Mesenchymal stem cell (in vitro differentiated cells and primary cell): Measurements from ENCODE around the gene SH2D5.

Source experiments
- DNase-seq: peaks from one replicate; pipeline ENCODE4 v3.0.0-alpha.2; 2013
- H2AFZ ChIP-seq: one replicate; pipeline ENCODE4 v1.6.1; 2013; ENCODE audit warnings: low read depth, mild to moderate bottlenecking, control low read depth, inconsistent platforms, low read length, moderate library complexity
- H2AK5ac ChIP-seq: 2 replicates; pipeline ENCODE4 v1.6.1; 2013; ENCODE audit warnings: low read length, moderate library complexity, mild to moderate bottlenecking, inconsistent platforms; ENCODE audit not compliant: severe bottlenecking
- H2BK120ac ChIP-seq: one replicate; pipeline ENCODE4 v1.6.1; 2013; ENCODE audit warnings: low read depth, mild to moderate bottlenecking, inconsistent platforms, low read length, moderate library complexity
- H2BK12ac ChIP-seq, 2 experiments: one replicate each; pipeline ENCODE4 v1.6.1; 2013; ENCODE audit warnings: inconsistent platforms in 2 of 2, low read length in 2 of 2, mild to moderate bottlenecking in 2 of 2, moderate library complexity in 2 of 2, control low read depth in 1 of 2
- H2BK15ac ChIP-seq: one replicate; pipeline ENCODE4 v1.6.1; 2013; ENCODE audit warnings: mild to moderate bottlenecking, low read depth, inconsistent platforms; ENCODE audit not compliant: poor library complexity, severe bottlenecking
- H2BK5ac ChIP-seq: 2 replicates; pipeline ENCODE4 v1.6.1; 2013; ENCODE audit warnings: low read depth, mild to moderate bottlenecking, low read length, control low read depth, inconsistent platforms; ENCODE audit not compliant: poor library complexity, severe bottlenecking
- H3K14ac ChIP-seq, 2 experiments: one replicate each; pipeline ENCODE4 v1.6.1; 2013; ENCODE audit warnings: inconsistent platforms in 2 of 2, low read length in 2 of 2, control low read depth in 1 of 2, mild to moderate bottlenecking in 1 of 2, moderate library complexity in 1 of 2
- H3K18ac ChIP-seq, 2 experiments: one replicate each; pipeline ENCODE4 v1.6.1; 2013; ENCODE audit warnings: inconsistent platforms in 2 of 2, low read length in 2 of 2, control low read depth in 1 of 2, low read depth in 1 of 2, mild to moderate bottlenecking in 1 of 2
- H3K23ac ChIP-seq, 2 experiments: one replicate each; pipeline ENCODE4 v1.6.1; 2013; ENCODE audit warnings: inconsistent platforms in 2 of 2, low read length in 2 of 2, mild to moderate bottlenecking in 2 of 2, moderate library complexity in 2 of 2, control low read depth in 1 of 2
- H3K27ac ChIP-seq: 2 replicates; pipeline ENCODE4 v1.5.1; 2013; ENCODE audit warnings: mild to moderate bottlenecking, moderate library complexity, low read length, control low read depth, inconsistent platforms; ENCODE audit not compliant: poor library complexity, severe bottlenecking
- H3K27me3 ChIP-seq, 2 experiments: 2 replicates each; pipeline versions ENCODE4 v1.6.1 to v1.7.0; 2013; ENCODE audit warnings: low read length in 2 of 2, mild to moderate bottlenecking in 2 of 2, moderate library complexity in 2 of 2, control low read depth in 1 of 2, inconsistent platforms in 1 of 2; ENCODE audit not compliant: control insufficient read depth in 1 of 2, insufficient read depth in 1 of 2
- H3K36me3 ChIP-seq, 2 experiments: 2 replicates each; pipeline versions ENCODE4 v1.6.1 to v1.7.0; 2013; ENCODE audit warnings: low read length in 2 of 2, control low read depth in 1 of 2, inconsistent platforms in 1 of 2, low read depth in 1 of 2, mild to moderate bottlenecking in 1 of 2; ENCODE audit not compliant: insufficient read depth in 2 of 2, control insufficient read depth in 1 of 2
- H3K4ac ChIP-seq, 2 experiments: one replicate each; pipeline ENCODE4 v1.6.1; 2013; ENCODE audit warnings: inconsistent platforms in 2 of 2, low read length in 2 of 2, mild to moderate bottlenecking in 2 of 2, moderate library complexity in 2 of 2, control low read depth in 1 of 2, low read depth in 1 of 2
- H3K4me1 ChIP-seq: 2 replicates; pipeline ENCODE4 v1.6.1; 2013; ENCODE audit warnings: low read depth, low read length, control low read depth; ENCODE audit not compliant: control insufficient read depth, insufficient read depth
- H3K4me2 ChIP-seq: 2 replicates; pipeline ENCODE4 v1.6.1; 2013; ENCODE audit warnings: low read length, mild to moderate bottlenecking, inconsistent platforms; ENCODE audit not compliant: poor library complexity, severe bottlenecking
- H3K4me3 ChIP-seq, 2 experiments: 2 replicates each; pipeline versions ENCODE4 v1.5.1 to v1.7.0; 2013; ENCODE audit warnings: low read length in 2 of 2, mild to moderate bottlenecking in 2 of 2, control low read depth in 1 of 2, low read depth in 1 of 2; ENCODE audit not compliant: insufficient read depth in 1 of 2
- H3K79me1 ChIP-seq: replicated peaks from 2 replicates; pipeline ENCODE4 v1.6.1; 2013; ENCODE audit warnings: mild to moderate bottlenecking, control low read depth, low read length, inconsistent platforms; ENCODE audit not compliant: poor library complexity, severe bottlenecking
- H3K9ac ChIP-seq: 2 replicates; pipeline ENCODE4 v1.7.0; 2013; ENCODE audit warnings: mild to moderate bottlenecking, low read length, moderate library complexity
- H3K9me3 ChIP-seq: 2 replicates; pipeline ENCODE4 v1.7.0; 2013; ENCODE audit warnings: mild to moderate bottlenecking, low read length; ENCODE audit not compliant: control insufficient read depth
- H4K8ac ChIP-seq: one replicate; pipeline ENCODE4 v1.6.1; 2013; ENCODE audit warnings: inconsistent platforms, mild to moderate bottlenecking, low read length, moderate library complexity
- H4K91ac ChIP-seq: one replicate; pipeline ENCODE4 v1.6.1; 2013; ENCODE audit warnings: mild to moderate bottlenecking, low read length, inconsistent platforms
- WGBS: methylation state at CpG from one replicate; pipeline ENCODE4 v1.1.7; 2013; ENCODE audit warnings: mixed read lengths; 5-methylcytosine and 5-hydroxymethylcytosine counted together

Gene SH2D5

GRCh38 chr1:20698195-20698910 is 34.1 kb downstream of the SH2D5 start:
- Histone ChIP-seq H3K79me1 (peaks cover 2% of the 10 kb centered on the region), H3K9me3 (no peaks in the 10 kb centered on the region), H2AK5ac (peak overlapping the region; percentile 61), H3K4me2 (no peak overlapping the region), H3K4me1 (peaks cover 29% of the 10 kb centered on the region), H3K4me3 (no peak overlapping the region), H2BK5ac (no peak overlapping the region), H2BK12ac (peak overlapping the region; percentile 76 to 92), H4K8ac (peak overlapping the region; percentile 84), H2BK120ac (peak overlapping the region; percentile 44), H3K18ac (peak overlapping the region; percentile 92), H2AFZ (no peak overlapping the region), H3K27me3 (peaks cover 0 to 9% of the 10 kb centered on the region in 2 experiments), H3K4ac (peak overlapping the region; percentile 69 to 84), H4K91ac (peak overlapping the region; percentile 95), H3K14ac (peak overlapping the region in 1 of 2 experiments; percentile 30), H2BK15ac (peak overlapping the region; percentile 73), H3K23ac (no peak overlapping the region), H3K9ac (no peak overlapping the region), H3K27ac (peak overlapping the region; percentile 78), H3K36me3 (no peaks in the 10 kb centered on the region)
- DNase-seq = peak; percentile 78
- 72% methylated on average over 13 of the region's 18 CpGs for WGBS

GRCh38 chr1:20697563-20697962 is 34.9 kb downstream of the SH2D5 start:
- Histone ChIP-seq H2BK15ac (no peak overlapping the region), H3K9me3 (no peaks in the 10 kb centered on the region), H3K18ac (peak overlapping the region; percentile 75 to 92), H2BK5ac (no peak overlapping the region), H3K9ac (peak overlapping the region; percentile 92), H2AFZ (no peak overlapping the region), H3K27me3 (peaks cover 0 to 4% of the 10 kb centered on the region in 2 experiments), H2BK120ac (peak overlapping the region; percentile 93), H3K4ac (peak overlapping the region; percentile 69 to 84), H3K27ac (no peak overlapping the region), H3K4me3 (no peak overlapping the region), H3K79me1 (peaks cover 2% of the 10 kb centered on the region), H3K36me3 (no peaks in the 10 kb centered on the region), H3K23ac (no peak overlapping the region), H3K4me2 (no peak overlapping the region), H2AK5ac (peak overlapping the region; percentile 61), H4K8ac (peak overlapping the region; percentile 84), H2BK12ac (peak overlapping the region; percentile 76 to 92), H3K14ac (peak overlapping the region in 1 of 2 experiments; percentile 75), H3K4me1 (peaks cover 29% of the 10 kb centered on the region), H4K91ac (peak overlapping the region; percentile 95)
- no peak for DNase-seq
- WGBS = 86% methylated on average over 12 of the region's 12 CpGs

- peak overlapping the region; percentile 53 to 78 for H3K4me3 ChIP-seq
- peaks cover 0 to 3% of the 10 kb centered on the region in 2 experiments for H3K27me3 ChIP-seq
- H4K91ac ChIP-seq = peak overlapping the region; percentile 91
- peak overlapping the region; percentile 93 for H2BK120ac ChIP-seq
- H3K4ac ChIP-seq = peak overlapping the region; percentile 92 to 95
- no peaks in the 10 kb centered on the region for H3K9me3 ChIP-seq
- peak overlapping the region; percentile 76 for H2BK5ac ChIP-seq
- peak overlapping the region; percentile 92 for H2BK15ac ChIP-seq
- no peaks in the 10 kb centered on the region for H3K36me3 ChIP-seq
- peak overlapping the region; percentile 83 to 93 for H3K18ac ChIP-seq
- peak overlapping the region; percentile 80 for H2AFZ ChIP-seq
- peak overlapping the region; percentile 96 for H3K4me2 ChIP-seq
- peak; percentile 97 for DNase-seq
- H4K8ac ChIP-seq = peak overlapping the region; percentile 93
- H3K79me1 ChIP-seq = peaks cover 2% of the 10 kb centered on the region
- peak overlapping the region; percentile 92 for H3K9ac ChIP-seq
- H2BK12ac ChIP-seq = peak overlapping the region; percentile 69 to 90
- WGBS = under 1% methylated on average over 39 of the region's 46 CpGs
- H3K27ac ChIP-seq = peak overlapping the region; percentile 79
- H3K14ac ChIP-seq = no peak overlapping the region
- no peak overlapping the region for H2AK5ac ChIP-seq
- no peak overlapping the region for H3K23ac ChIP-seq
- H3K4me1 ChIP-seq = peaks cover 29% of the 10 kb centered on the region
These were observed 35.8 kb downstream of the SH2D5 start for GRCh38 chr1:20696397-20697333.

GRCh38 chr1:20695515-20695914 is 37.0 kb downstream of the SH2D5 start:
- Histone ChIP-seq H3K23ac (no peak overlapping the region), H3K4me2 (no peak overlapping the region), H4K8ac (no peak overlapping the region), H3K27ac (no peak overlapping the region), H2BK12ac (no peak overlapping the region), H2BK15ac (no peak overlapping the region), H2BK120ac (no peak overlapping the region), H3K4ac (no peak overlapping the region), H3K9me3 (no peaks in the 10 kb centered on the region), H3K79me1 (peaks cover 2% of the 10 kb centered on the region), H2BK5ac (no peak overlapping the region), H3K18ac (no peak overlapping the region), H3K36me3 (no peaks in the 10 kb centered on the region), H2AK5ac (peak overlapping the region; percentile 9), H3K14ac (no peak overlapping the region), H2AFZ (no peak overlapping the region), H3K27me3 (peaks cover 0 to 3% of the 10 kb centered on the region in 2 experiments), H3K9ac (no peak overlapping the region), H3K4me3 (no peak overlapping the region), H3K4me1 (peaks cover 26% of the 10 kb centered on the region), H4K91ac (no peak overlapping the region)
- WGBS = 89% methylated on average over 10 of the region's 10 CpGs
- DNase-seq = no peak
